ENCODE results near the gene SMIM28. TPM values are rescaled to one million over a fixed set of nuclear protein-coding genes. Genes with fewer than 3 reads are reported as not detected.

SMIM28 gene
- total RNA-seq, 1 donor from 2014 or later, result not detected

DNA sequence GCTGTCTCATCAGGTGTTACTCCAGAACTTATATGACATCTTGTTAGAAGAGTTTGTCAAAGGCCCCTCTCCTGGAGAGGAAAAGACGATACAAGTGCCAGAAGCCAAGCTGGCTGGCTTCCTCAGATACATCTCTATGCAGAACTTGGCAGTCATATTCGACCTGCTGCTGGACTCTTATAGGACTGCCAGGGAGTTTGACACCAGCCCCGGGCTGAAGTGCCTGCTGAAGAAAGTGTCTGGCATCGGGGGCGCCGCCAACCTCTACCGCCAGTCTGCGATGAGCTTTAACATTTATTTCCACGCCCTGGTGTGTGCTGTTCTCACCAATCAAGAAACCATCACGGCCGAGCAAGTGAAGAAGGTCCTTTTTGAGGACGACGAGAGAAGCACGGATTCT is 43.7 kb upstream of the SMIM28 start:
- TF ChIP-seq CTCF (IDR thresholded peaks at IDR 0.05), result no peak
- Mint-ChIP-seq H3K9me3 (ENCODE audit: unreplicated experiment) (no peaks in the 10 kb centered on the region), H3K27me3 (ENCODE audit: unreplicated experiment) (peaks cover 2% of the 10 kb centered on the region), H3K36me3 (ENCODE audit: unreplicated experiment) (no peaks in the 10 kb centered on the region), H3K27ac (ENCODE audit: unreplicated experiment) (no peak overlapping the region), H3K4me3 (ENCODE audit: unreplicated experiment) (no peak overlapping the region), H3K4me1 (ENCODE audit: unreplicated experiment) (no peaks in the 10 kb centered on the region)
- no peak for DNase-seq (ENCODE audit: extremely low spot score, unreplicated experiment)

GRCh38 chr6:138334963-138335362 is 42.7 kb upstream of the SMIM28 start:
- DNase-seq (ENCODE audit: extremely low spot score, unreplicated experiment), result no peak
- Mint-ChIP-seq H3K4me1 (ENCODE audit: unreplicated experiment) (no peaks in the 10 kb centered on the region), H3K27ac (ENCODE audit: unreplicated experiment) (no peak overlapping the region), H3K9me3 (ENCODE audit: unreplicated experiment) (no peaks in the 10 kb centered on the region), H3K36me3 (ENCODE audit: unreplicated experiment) (no peaks in the 10 kb centered on the region), H3K27me3 (ENCODE audit: unreplicated experiment) (peaks cover 2% of the 10 kb centered on the region), H3K4me3 (ENCODE audit: unreplicated experiment) (no peak overlapping the region)
- TF ChIP-seq CTCF (IDR thresholded peaks at IDR 0.05), result no peak

DNA sequence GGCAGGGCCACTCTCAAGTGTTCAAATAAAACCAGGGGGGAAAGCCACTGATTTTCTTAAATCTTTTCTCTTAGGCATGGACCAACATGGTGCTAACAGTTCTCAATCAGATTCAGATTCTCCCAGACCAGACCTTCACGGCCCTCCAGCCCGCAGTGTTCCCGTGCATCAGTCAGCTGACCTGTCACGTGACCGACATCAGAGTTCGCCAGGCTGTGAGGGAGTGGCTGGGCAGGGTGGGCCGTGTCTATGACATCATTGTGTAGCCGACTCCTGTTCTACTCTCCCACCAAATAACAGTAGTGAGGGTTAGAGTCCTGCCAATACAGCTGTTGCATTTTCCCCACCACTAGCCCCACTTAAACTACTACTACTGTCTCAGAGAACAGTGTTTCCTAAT is 41.5 kb upstream of the SMIM28 start:
- Mint-ChIP-seq H3K9me3 (ENCODE audit: unreplicated experiment) (no peaks in the 10 kb centered on the region), H3K36me3 (ENCODE audit: unreplicated experiment) (no peaks in the 10 kb centered on the region), H3K4me1 (ENCODE audit: unreplicated experiment) (no peaks in the 10 kb centered on the region), H3K27me3 (ENCODE audit: unreplicated experiment) (peaks cover 4% of the 10 kb centered on the region), H3K4me3 (ENCODE audit: unreplicated experiment) (no peak overlapping the region), H3K27ac (ENCODE audit: unreplicated experiment) (no peak overlapping the region)
- no peak for TF ChIP-seq CTCF (IDR thresholded peaks at IDR 0.05)
- DNase-seq (ENCODE audit: extremely low spot score, unreplicated experiment), result peak; percentile 63

DNA sequence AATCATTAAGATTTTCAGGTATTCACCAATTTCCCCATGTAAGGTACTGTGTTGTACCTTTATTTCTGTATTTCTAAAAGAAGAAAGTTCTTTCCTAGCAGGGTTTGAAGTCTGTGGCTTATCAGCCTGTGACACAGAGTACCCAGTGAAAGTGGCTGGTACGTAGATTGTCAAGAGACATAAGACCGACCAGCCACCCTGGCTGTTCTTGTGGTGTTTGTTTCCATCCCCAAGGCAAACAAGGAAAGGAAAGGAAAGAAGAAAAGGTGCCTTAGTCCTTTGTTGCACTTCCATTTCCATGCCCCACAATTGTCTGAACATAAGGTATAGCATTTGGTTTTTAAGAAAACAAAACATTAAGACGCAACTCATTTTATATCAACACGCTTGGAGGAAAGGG is 40.6 kb upstream of the SMIM28 start:
- DNase-seq (ENCODE audit: extremely low spot score, unreplicated experiment), result no peak
- H3K36me3 Mint-ChIP-seq (ENCODE audit: unreplicated experiment), result no peaks in the 10 kb centered on the region
- peaks cover 4% of the 10 kb centered on the region for H3K27me3 Mint-ChIP-seq (ENCODE audit: unreplicated experiment)
- no peak overlapping the region for H3K27ac Mint-ChIP-seq (ENCODE audit: unreplicated experiment)
- no peaks in the 10 kb centered on the region for H3K4me1 Mint-ChIP-seq (ENCODE audit: unreplicated experiment)
- H3K4me3 Mint-ChIP-seq (ENCODE audit: unreplicated experiment), result no peak overlapping the region
- no peaks in the 10 kb centered on the region for H3K9me3 Mint-ChIP-seq (ENCODE audit: unreplicated experiment)
- no peak for TF ChIP-seq CTCF (IDR thresholded peaks at IDR 0.05)

GRCh38 chr6:138339024-138339423 is 38.7 kb upstream of the SMIM28 start:
- no peak overlapping the region for H3K4me3 Mint-ChIP-seq (ENCODE audit: unreplicated experiment)
- H3K9me3 Mint-ChIP-seq (ENCODE audit: unreplicated experiment), result no peaks in the 10 kb centered on the region
- H3K36me3 Mint-ChIP-seq (ENCODE audit: unreplicated experiment), result no peaks in the 10 kb centered on the region
- H3K27me3 Mint-ChIP-seq (ENCODE audit: unreplicated experiment), result peaks cover 4% of the 10 kb centered on the region
- no peak overlapping the region for H3K27ac Mint-ChIP-seq (ENCODE audit: unreplicated experiment)
- no peak for DNase-seq (ENCODE audit: extremely low spot score, unreplicated experiment)
- no peaks in the 10 kb centered on the region for H3K4me1 Mint-ChIP-seq (ENCODE audit: unreplicated experiment)
- no peak for TF ChIP-seq CTCF (IDR thresholded peaks at IDR 0.05)
